ENCODE measurements around the gene TAS1R3. TPM values are rescaled to one million over a fixed set of nuclear protein-coding genes. Genes with fewer than 3 reads are reported as not detected.

Gene TAS1R3
- total RNA-seq, 1 experiment from 2014 or later, result 0.28 TPM

DNA sequence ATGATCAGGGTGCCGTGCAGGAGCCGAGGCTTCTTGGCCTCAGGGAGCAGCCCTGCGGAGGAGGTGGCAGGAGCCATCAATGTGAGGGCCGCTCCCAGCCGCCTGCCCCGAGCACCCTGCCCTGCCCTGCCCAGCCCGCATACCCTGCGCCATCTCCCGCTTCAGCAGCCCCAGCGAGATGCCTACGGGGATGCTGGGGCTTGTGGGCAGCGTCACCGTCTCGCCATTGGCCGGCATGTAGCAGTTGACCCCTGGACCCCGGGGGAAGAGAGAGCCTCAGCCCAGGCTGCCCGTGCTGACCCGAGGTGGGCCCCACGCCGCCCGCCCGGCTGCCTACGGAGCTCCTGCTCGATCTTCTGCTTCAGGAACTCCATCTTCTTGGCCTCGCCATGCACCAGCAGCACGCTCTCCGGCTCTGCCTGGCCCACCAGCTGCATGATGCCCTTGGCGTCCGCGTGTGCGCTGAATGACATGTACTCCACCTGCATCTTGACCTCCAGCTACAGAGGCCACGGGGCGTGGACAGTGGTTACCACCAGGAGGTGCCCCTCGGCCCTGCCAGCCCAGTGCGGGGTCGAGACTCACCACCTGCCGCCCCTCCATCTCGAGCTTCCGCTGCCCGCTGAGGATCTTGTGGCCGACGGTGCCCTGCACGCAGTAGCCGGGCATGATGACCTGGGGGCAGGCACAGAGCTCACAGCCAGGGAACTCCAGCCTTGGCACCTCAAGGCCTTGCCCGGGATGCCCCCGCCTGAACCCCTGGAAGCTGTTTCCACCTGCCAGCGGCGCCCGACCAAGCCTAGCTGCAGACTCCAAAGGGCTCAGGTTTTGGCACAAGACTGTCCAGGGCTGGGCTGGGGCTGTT lies 18.4 kb upstream of the TAS1R3 start:
- Histone ChIP-seq H3K18ac (ENCODE audit: insufficient read length, low read depth, low read length) (no peak overlapping the region), H4K91ac (ENCODE audit: insufficient read length, low read depth, low read length) (no peak overlapping the region), H3K4me2 (ENCODE audit: insufficient read depth, insufficient read length, low read length) (no peak overlapping the region), H3K9ac (ENCODE audit: extremely low read depth, insufficient read length, low read length) (no peak overlapping the region), H2BK15ac (ENCODE audit: low read depth, low read length) (no peak overlapping the region), H3K9me3 (ENCODE audit: control insufficient read depth, low read depth, low read length) (no peaks in the 10 kb centered on the region), H3K79me2 (ENCODE audit: insufficient read depth, low read length) (no peaks in the 10 kb centered on the region), H3K4me1 (ENCODE audit: insufficient read depth, low read length) (no peaks in the 10 kb centered on the region; the same call in 1 of the 2 replicates), H3K14ac (ENCODE audit: insufficient read depth, low read length) (no peak overlapping the region), H4K8ac (replicated peaks; ENCODE audit: insufficient read length, low read depth, low read length) (no peak overlapping the region), H2BK20ac (ENCODE audit: low read depth, low read length, poor library complexity, severe bottlenecking) (no peak overlapping the region), H4K20me1 (ENCODE audit: control insufficient read depth, insufficient read depth, insufficient read length) (no peaks in the 10 kb centered on the region), H2BK12ac (ENCODE audit: insufficient read length, low read depth, low read length) (no peak overlapping the region), H3K56ac (ENCODE audit: insufficient read length, low read depth, low read length) (no peak overlapping the region), H3K27ac (ENCODE audit: insufficient read length, low read depth, low read length) (no peak overlapping the region), H3K4ac (ENCODE audit: low read depth, low read length) (no peak overlapping the region), H2AFZ (ENCODE audit: low read length) (no peak overlapping the region), H2AK5ac (ENCODE audit: insufficient read length, low read length) (no peak overlapping the region), H2BK5ac (ENCODE audit: insufficient read length, low read length) (no peak overlapping the region), H3K23me2 (ENCODE audit: insufficient read length, low read depth, low read length, poor library complexity, severe bottlenecking) (peaks cover 7% of the 10 kb centered on the region), H2BK120ac (ENCODE audit: low read depth, low read length, poor library complexity, severe bottlenecking) (no peak overlapping the region), H3T11ph (ENCODE audit: low read length) (no peak overlapping the region), H3K79me1 (ENCODE audit: insufficient read depth, low read depth, low read length, poor library complexity, severe bottlenecking) (no peaks in the 10 kb centered on the region), H3K27me3 (ENCODE audit: insufficient read depth, low read length) (no peaks in the 10 kb centered on the region), H4K5ac (ENCODE audit: insufficient read length, low read depth, low read length) (no peak overlapping the region), H3K23ac (ENCODE audit: insufficient read length, low read depth, low read length) (no peak overlapping the region)
- H3K27me3 Mint-ChIP-seq (ENCODE audit: low read depth), result no peaks in the 10 kb centered on the region
- peaks cover 7 to 46% (median 46%) of the 10 kb centered on the region in 3 experiments for H3K36me3 Mint-ChIP-seq (ENCODE audit: insufficient read depth in 1 of 3, low read depth in 3 of 3)
- H3K27ac Mint-ChIP-seq, result no peak overlapping the region
- peaks cover 8 to 18% of the 10 kb centered on the region in 2 experiments for H3K4me1 Mint-ChIP-seq
- TF ChIP-seq, protein P1, sequence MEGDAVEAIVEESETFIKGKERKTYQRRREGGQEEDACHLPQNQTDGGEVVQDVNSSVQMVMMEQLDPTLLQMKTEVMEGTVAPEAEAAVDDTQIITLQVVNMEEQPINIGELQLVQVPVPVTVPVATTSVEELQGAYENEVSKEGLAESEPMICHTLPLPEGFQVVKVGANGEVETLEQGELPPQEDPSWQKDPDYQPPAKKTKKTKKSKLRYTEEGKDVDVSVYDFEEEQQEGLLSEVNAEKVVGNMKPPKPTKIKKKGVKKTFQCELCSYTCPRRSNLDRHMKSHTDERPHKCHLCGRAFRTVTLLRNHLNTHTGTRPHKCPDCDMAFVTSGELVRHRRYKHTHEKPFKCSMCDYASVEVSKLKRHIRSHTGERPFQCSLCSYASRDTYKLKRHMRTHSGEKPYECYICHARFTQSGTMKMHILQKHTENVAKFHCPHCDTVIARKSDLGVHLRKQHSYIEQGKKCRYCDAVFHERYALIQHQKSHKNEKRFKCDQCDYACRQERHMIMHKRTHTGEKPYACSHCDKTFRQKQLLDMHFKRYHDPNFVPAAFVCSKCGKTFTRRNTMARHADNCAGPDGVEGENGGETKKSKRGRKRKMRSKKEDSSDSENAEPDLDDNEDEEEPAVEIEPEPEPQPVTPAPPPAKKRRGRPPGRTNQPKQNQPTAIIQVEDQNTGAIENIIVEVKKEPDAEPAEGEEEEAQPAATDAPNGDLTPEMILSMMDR (conservative IDR thresholded peaks at IDR 0.05), result no peak
- no peaks in the 10 kb centered on the region for H3K9me3 Mint-ChIP-seq
- no peak for DNase-seq
- no CpG with 5 or more reads among the region's 49 CpGs for WGBS (ENCODE audit: extremely low coverage, insufficient read length, low lambda C conversion rate)
- H3K4me3 Mint-ChIP-seq, result no peak overlapping the region
